ENCODE measurements around the gene AP2A2.

DNA sequence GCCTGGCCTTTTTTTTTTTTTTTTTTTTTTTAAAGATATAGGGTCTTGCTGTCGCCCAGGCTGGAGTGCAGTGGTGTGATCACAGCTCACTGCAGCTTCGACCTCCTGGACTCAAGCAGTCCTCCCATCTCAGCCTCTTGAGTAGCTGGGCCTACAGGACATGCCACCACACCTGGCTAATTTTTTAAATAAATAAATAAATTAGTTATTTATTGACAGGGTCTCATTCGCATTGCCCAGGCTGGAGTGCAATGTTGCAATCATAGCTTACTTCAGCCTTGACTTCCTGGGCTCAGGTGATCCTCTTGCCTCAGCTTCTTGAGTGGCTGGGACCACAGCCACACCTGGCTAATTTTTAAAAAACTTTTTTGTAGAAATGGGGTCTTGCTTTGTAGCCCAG, 10.5 kb downstream of the AP2A2 start:
- TF ChIP-seq POLR2A (IDR thresholded peaks at IDR 0.05), result no peak
- TF ChIP-seq, protein P1, sequence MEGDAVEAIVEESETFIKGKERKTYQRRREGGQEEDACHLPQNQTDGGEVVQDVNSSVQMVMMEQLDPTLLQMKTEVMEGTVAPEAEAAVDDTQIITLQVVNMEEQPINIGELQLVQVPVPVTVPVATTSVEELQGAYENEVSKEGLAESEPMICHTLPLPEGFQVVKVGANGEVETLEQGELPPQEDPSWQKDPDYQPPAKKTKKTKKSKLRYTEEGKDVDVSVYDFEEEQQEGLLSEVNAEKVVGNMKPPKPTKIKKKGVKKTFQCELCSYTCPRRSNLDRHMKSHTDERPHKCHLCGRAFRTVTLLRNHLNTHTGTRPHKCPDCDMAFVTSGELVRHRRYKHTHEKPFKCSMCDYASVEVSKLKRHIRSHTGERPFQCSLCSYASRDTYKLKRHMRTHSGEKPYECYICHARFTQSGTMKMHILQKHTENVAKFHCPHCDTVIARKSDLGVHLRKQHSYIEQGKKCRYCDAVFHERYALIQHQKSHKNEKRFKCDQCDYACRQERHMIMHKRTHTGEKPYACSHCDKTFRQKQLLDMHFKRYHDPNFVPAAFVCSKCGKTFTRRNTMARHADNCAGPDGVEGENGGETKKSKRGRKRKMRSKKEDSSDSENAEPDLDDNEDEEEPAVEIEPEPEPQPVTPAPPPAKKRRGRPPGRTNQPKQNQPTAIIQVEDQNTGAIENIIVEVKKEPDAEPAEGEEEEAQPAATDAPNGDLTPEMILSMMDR (IDR thresholded peaks at IDR 0.05), result no peak
- TF ChIP-seq POLR2AphosphoS5 (IDR thresholded peaks at IDR 0.05; ENCODE audit: insufficient read depth in 1 of 2, low read depth in 1 of 2), result no peak

All from vagina (tissue), 2 donors.